ENCODE data around the gene ENO3.
"Not testable (repeated sequence)": the region's sequence is repeated elsewhere in the genome, so short reads cannot be mapped to it uniquely, and the experiment has no call there.

ENO3 gene

GRCh38 chr17:4950746-4951204, at the start of gene ENO3:
ENO3 (plus strand) TSS chr17:4951119; CDS start chr17:4951830, 711 bp downstream.
- no peak for DNase-seq
- in situ Hi-C loops (cut with MboI; ENCODE audit: low pct_unique_long_range_greater_than_20kb, low sequenced_read_pairs): no loop called here

DNA sequence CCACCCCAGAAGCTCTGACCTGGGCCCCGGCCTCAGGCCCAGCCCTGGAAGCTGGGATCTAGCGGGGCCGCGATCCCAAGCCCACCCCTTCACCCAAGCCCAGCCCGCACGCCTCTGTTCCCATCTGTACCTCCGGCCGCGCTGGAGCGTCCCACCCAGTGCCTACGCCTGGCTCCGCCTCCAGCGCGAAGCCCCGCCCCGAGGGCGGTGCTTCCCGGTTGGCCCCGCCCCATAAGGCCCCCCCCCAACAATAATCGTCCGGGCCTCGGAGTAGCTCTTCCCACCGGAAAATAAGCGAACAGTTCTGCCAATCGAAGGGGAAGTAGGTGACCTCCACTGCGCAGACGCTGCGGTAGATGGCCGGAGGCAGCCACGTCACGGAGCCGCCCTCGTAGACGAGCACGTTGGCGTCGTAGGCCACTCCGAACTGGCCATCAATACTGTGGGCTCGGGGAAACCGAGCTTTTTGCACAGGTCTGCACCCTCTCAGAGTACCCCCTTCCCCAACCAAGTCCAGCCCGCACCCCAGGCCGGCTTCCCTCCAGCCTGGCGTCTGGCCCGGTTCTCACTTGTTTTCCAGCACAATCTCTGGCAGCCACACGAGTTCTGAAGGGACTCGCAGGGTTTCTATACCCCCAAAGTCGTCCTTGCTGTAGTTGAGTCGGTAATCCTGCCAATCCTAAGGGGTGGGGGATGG, 49.1 kb upstream of the ENO3 start:
- in situ Hi-C loops (cut with MboI; ENCODE audit: low pct_unique_long_range_greater_than_20kb, low sequenced_read_pairs): no loop called here
- DNase-seq: no peak

- DNase-seq: no peak
- in situ Hi-C loops (cut with MboI; ENCODE audit: low pct_unique_long_range_greater_than_20kb, low sequenced_read_pairs): no loop called here
These were observed 48.4 kb upstream of the ENO3 start for GRCh38 chr17:4902540-4902939.

DNA sequence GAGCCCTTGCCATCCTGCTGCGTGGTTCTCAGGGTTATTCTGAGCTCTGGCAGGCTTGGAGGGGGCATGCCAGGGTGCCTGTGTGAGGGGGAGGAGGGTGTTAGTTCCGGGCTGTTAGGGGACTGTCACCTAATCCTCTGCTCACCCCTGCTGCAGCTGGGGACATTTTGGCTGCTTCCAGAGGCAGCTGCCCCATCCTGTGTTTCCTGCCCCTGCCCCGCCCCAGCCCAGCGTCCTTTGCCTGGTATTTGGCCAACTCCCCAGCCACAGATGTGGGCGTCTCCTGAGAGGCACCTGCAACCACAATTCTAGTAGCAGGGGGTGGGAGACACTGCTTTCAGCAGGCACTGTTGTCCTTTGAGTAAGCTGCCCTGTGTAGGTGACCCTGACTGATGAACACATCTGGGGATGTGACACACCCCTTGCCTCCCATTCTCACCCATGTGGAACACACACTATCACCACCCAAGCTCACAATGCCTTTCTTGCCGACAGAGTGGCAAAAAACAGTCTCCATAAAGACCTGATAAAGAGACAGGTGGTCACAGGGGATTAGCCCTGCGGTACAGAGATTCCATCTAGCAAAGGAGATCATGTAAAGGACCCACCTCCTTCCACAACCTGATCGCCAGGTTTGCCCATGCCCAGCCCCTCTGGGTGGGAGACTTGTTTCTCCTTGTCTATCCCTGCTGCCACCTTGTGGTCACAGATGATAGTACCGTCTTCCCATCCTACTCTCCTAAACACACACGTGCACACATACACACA, 47.7 kb upstream of the ENO3 start, which contains the start of gene CHRNE:
Gene CHRNE (minus strand): TSS at position 48 of the 768 bp plus-strand sequence. CDS start 35 bp downstream, at position 13.
- in situ Hi-C loops (cut with MboI; ENCODE audit: low pct_unique_long_range_greater_than_20kb, low sequenced_read_pairs): no loop called here
- peak; percentile 93 for DNase-seq

GRCh38 chr17:4906642-4907041, 44.3 kb upstream of the ENO3 start:
- in situ Hi-C loops (cut with MboI; ENCODE audit: low pct_unique_long_range_greater_than_20kb, low sequenced_read_pairs); DNase-seq: not testable (repeated sequence)

DNA sequence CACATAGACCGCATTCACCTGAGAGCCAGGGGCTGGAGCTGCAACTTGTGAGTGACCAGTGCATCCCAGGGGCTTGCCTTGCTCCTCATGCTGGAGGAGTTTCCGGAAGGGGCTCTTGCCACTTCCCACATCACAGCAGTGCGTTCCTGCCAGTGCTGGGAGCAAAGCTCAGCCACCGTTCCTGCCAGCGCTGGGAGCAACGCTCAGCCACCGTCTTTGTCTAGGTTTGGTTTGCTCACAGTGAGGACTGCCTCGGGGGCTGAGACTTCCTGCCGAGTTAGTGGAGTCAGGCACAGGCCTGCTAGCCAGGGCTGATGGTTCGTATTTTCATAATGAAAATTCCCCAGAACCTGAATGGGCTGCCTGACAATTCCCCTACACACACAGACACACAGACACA, 42.6 kb upstream of the ENO3 start:
- no peak for DNase-seq
- in situ Hi-C loops (cut with MboI; ENCODE audit: low pct_unique_long_range_greater_than_20kb, low sequenced_read_pairs): no loop called here

GRCh38 chr17:4908711-4909496, 42.0 kb upstream of the ENO3 start:
- DNase-seq: peak; percentile 96
- in situ Hi-C loops (cut with MboI; ENCODE audit: low pct_unique_long_range_greater_than_20kb, low sequenced_read_pairs): no loop called here

- DNase-seq: no peak
- in situ Hi-C loops (cut with MboI; ENCODE audit: low pct_unique_long_range_greater_than_20kb, low sequenced_read_pairs): no loop called here
These were observed 36.9 kb upstream of the ENO3 start for GRCh38 chr17:4913994-4914393.

- in situ Hi-C loops (cut with MboI; ENCODE audit: low pct_unique_long_range_greater_than_20kb, low sequenced_read_pairs); DNase-seq: not testable (repeated sequence)
These were observed 36.4 kb upstream of the ENO3 start for GRCh38 chr17:4914551-4914950.

GRCh38 chr17:4919511-4920047, 31.3 kb upstream of the ENO3 start:
- in situ Hi-C loops (cut with MboI; ENCODE audit: low pct_unique_long_range_greater_than_20kb, low sequenced_read_pairs): no loop called here
- no peak for DNase-seq

DNA sequence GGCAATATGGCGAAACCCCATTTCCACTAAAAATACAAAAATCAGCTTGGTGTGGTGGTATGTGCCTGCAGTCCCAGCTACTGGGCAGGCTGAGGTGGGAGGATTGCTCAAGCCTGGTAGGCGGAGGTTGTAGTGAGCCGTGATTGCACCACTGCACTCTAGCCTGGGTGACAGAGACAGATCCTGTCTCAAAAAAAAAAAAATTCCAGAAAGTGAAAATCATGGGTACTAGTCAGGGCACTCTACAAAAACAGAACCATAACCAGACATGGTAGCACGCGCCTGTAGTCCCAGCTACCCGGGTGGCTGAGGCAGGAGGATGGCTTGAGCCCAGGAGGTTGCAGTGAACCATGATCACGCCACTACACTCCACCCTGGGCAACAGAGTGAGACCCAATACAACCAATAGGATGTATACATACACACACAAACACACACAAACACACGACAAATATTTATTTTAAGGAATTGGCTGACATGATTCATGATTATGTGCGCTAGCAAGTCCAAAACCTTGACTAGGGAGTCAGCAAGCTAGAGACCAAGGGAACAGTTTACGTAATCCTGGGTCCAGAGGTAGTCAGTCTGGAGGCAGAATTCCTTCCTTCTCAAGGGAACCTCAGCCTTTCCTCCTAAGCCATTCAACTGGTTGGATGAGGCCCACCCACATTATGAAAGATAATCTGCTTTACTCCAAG, 30.4 kb upstream of the ENO3 start:
- in situ Hi-C loops (cut with MboI; ENCODE audit: low pct_unique_long_range_greater_than_20kb, low sequenced_read_pairs): no loop called here
- no peak for DNase-seq

GRCh38 chr17:4921320-4921719, 29.6 kb upstream of the ENO3 start:
- in situ Hi-C loops (cut with MboI; ENCODE audit: low pct_unique_long_range_greater_than_20kb, low sequenced_read_pairs): no loop called here
- DNase-seq: no peak

- DNase-seq; in situ Hi-C loops (cut with MboI; ENCODE audit: low pct_unique_long_range_greater_than_20kb, low sequenced_read_pairs): not testable (repeated sequence)
These were observed 24.2 kb upstream of the ENO3 start for GRCh38 chr17:4926577-4927335.

- DNase-seq: no peak
- in situ Hi-C loops (cut with MboI; ENCODE audit: low pct_unique_long_range_greater_than_20kb, low sequenced_read_pairs): no loop called here
These were observed 22.0 kb upstream of the ENO3 start for GRCh38 chr17:4928881-4929280.

DNA sequence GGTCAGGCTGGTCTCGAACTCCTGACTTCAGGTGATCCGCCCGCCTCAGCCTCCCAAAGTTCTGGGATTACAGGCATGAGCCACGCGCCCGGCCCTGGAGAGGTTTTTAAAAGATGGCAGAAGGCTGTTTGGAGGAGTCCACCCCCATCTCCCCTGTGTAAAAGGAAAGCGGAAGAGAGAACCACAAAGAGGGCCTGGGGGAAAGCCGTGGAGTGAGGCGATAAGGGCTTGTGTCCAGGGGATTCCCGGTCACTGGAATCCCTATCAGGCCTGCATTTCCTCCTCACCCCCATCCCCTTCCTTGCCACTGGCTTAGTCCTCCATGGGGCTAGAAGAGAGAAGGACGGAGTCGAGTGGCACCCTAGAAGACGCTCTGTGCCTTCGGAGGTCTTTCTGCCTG, 19.0 kb upstream of the ENO3 start, which contains the start of gene GP1BA:
Gene GP1BA (plus strand): TSS at position 315 of the 400 bp plus-strand sequence. CDS start 328 bp downstream, outside the sequence.
- no peak for DNase-seq
- in situ Hi-C loops (cut with MboI; ENCODE audit: low pct_unique_long_range_greater_than_20kb, low sequenced_read_pairs): no loop called here

DNA sequence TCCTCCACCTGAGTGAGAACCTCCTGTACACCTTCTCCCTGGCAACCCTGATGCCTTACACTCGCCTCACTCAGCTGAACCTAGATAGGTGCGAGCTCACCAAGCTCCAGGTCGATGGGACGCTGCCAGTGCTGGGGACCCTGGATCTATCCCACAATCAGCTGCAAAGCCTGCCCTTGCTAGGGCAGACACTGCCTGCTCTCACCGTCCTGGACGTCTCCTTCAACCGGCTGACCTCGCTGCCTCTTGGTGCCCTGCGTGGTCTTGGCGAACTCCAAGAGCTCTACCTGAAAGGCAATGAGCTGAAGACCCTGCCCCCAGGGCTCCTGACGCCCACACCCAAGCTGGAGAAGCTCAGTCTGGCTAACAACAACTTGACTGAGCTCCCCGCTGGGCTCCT, 18.2 kb upstream of the ENO3 start:
- DNase-seq: no peak

GRCh38 chr17:4933646-4934045, 17.3 kb upstream of the ENO3 start:
- DNase-seq: no peak
- in situ Hi-C loops (cut with MboI; ENCODE audit: low pct_unique_long_range_greater_than_20kb, low sequenced_read_pairs): no loop called here

More for the DNA sequence above, 18.2 kb upstream of the ENO3 start:
- in situ Hi-C loops (cut with MboI; ENCODE audit: low pct_unique_long_range_greater_than_20kb, low sequenced_read_pairs): no loop called here
